OCI-LY3 (cell line): ENCODE measurements around the gene ASCC3.
"Not testable (repeated sequence)": the region's sequence is repeated elsewhere in the genome, so short reads cannot be mapped to it uniquely, and the experiment has no call there.

Experiments
- H2AFZ ChIP-seq: fragments of 200-600, 300-600 bp; shearing (Covaris generic); 2 replicates; pipeline ENCODE4 v1.6.0; 2014; ENCODE audit warnings: antibody characterized with exemption, low read depth, low read length
- H3K27ac ChIP-seq: fragments of 200-600, 300-600 bp; sonication (generic); 2 replicates; pipeline ENCODE4 v1.5.1; 2014; ENCODE audit warnings: mild to moderate bottlenecking, low read length, moderate library complexity, mixed read lengths
- H3K27me3 ChIP-seq: fragments of 200-600, 300-600 bp; sonication (generic); 2 replicates; pipeline ENCODE4 v1.6.1; 2014; ENCODE audit warnings: low read depth, low read length, mixed read lengths
- H3K36me3 ChIP-seq: fragments of 200-600, 300-600 bp; sonication (generic); replicated peaks from 2 replicates; pipeline ENCODE3; 2014; ENCODE audit warnings: low read depth, low read length, mixed read lengths
- H3K4me1 ChIP-seq: fragments of 300-600, 200-600 bp; sonication (generic); 2 replicates; pipeline ENCODE4 v1.6.1; 2014; ENCODE audit warnings: low read length, mixed read lengths
- H3K4me2 ChIP-seq: fragments of 200-600, 300-600 bp; sonication (generic); 2 replicates; pipeline ENCODE4 v1.6.1; 2014; ENCODE audit warnings: low read length, mixed read lengths
- H3K4me3 ChIP-seq: fragments of 300-600, 200-600 bp; sonication (generic); 2 replicates; pipeline ENCODE4 v1.5.1; 2014; ENCODE audit warnings: antibody characterized with exemption, mild to moderate bottlenecking, low read length, moderate library complexity
- H3K79me2 ChIP-seq: fragments of 300-600, 200-600 bp; shearing (Covaris generic); 2 replicates; pipeline ENCODE4 v1.6.1; 2014; ENCODE audit warnings: mild to moderate bottlenecking, low read length, mixed read lengths
- H3K9ac ChIP-seq: fragments of 300-600, 200-600 bp; shearing (Covaris generic); 2 replicates; pipeline ENCODE4 v1.6.0; 2014; ENCODE audit warnings: mild to moderate bottlenecking, low read length, moderate library complexity
- H3K9me3 ChIP-seq: fragments of 200-600, 300-600 bp; shearing (Covaris generic); 2 replicates; pipeline ENCODE4 v1.6.1; 2014; ENCODE audit warnings: low read length, mixed read lengths; ENCODE audit not compliant: insufficient read depth
- H4K20me1 ChIP-seq: fragments of 200-600, 300-600 bp; sonication (generic); 2 replicates; pipeline ENCODE4 v1.6.1; 2016; ENCODE audit warnings: low read length, mixed read lengths; ENCODE audit not compliant: insufficient read depth
- EZH2phosphoT487 ChIP-seq: fragments of 200-600 bp; shearing (Covaris generic); IDR thresholded peaks from 2 replicates; pipeline ENCODE4 v1.6.1; 2018; ENCODE audit warnings: antibody characterized with exemption, mixed run types, low read depth
- TF ChIP-seq, protein P1 (sequence below): fragments of 200-600, 300-600 bp; sonication (generic); IDR thresholded peaks from 2 replicates; pipeline ENCODE4 v1.5.1; 2014; ENCODE audit warnings: antibody characterized with exemption, low read length, low read depth

The ASCC3 gene

DNA sequence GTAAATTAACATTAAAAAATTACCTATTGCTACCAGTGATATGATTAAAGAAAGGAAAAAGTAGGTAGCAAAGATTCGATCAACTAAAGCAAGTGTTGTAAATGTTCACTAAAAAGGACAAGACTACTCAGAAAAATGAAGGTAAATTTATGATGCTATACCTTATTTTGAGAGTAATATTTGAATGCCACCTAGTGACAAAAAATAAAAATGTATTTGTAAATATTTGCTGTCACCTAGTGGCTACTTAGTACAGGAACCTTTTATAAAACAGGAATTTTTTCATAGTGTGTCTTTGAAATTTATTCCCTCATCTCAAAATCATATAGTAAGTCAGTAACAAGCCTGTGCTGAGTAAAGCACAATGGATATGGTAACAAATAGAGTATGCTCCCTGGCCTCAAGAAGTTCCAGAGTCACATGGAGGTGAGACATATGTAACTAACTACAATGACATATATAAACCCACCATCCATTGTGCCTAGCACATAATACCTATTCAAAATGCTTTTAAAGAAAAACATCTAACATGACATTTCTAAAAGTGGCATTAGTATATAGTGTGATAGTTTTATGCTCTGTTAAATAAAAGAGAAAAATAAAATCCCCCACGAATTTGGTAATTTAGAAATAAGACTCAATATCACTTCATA lies 223.3 kb downstream of the ASCC3 start:
- no peak for TF ChIP-seq EZH2phosphoT487
- TF ChIP-seq, protein P1, sequence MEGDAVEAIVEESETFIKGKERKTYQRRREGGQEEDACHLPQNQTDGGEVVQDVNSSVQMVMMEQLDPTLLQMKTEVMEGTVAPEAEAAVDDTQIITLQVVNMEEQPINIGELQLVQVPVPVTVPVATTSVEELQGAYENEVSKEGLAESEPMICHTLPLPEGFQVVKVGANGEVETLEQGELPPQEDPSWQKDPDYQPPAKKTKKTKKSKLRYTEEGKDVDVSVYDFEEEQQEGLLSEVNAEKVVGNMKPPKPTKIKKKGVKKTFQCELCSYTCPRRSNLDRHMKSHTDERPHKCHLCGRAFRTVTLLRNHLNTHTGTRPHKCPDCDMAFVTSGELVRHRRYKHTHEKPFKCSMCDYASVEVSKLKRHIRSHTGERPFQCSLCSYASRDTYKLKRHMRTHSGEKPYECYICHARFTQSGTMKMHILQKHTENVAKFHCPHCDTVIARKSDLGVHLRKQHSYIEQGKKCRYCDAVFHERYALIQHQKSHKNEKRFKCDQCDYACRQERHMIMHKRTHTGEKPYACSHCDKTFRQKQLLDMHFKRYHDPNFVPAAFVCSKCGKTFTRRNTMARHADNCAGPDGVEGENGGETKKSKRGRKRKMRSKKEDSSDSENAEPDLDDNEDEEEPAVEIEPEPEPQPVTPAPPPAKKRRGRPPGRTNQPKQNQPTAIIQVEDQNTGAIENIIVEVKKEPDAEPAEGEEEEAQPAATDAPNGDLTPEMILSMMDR: peak; percentile 70

DNA sequence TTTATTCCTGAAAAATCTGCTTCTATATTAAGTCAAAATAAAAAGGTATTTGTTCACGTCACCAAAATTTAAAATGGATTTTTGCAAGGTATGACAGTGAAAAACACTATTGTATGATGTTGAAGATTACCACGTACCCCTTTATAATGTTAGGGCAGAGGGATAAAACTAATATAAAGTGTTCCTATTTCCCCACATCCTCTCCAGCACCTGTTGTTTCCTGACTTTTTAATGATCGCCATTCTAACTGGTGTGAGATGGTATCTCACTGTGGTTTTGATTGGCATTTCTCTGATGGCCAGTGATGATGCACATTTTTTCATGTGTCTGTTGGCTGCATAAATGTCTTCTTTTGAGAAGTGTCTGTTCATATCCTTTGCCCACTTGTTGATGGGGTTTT lies 240.0 kb downstream of the ASCC3 start:
- H4K20me1 ChIP-seq, H3K9ac ChIP-seq, H2AFZ ChIP-seq, H3K27me3 ChIP-seq, H3K4me3 ChIP-seq, H3K4me2 ChIP-seq, H3K4me1 ChIP-seq, H3K9me3 ChIP-seq, H3K27ac ChIP-seq, H3K79me2 ChIP-seq: not testable (repeated sequence)
- H3K36me3 ChIP-seq: peaks cover 24% of the 10 kb centered on the region

More for the DNA sequence above, 223.3 kb downstream of the ASCC3 start:
- Histone ChIP-seq H3K4me3 (no peak overlapping the region), H3K4me1 (no peaks in the 10 kb centered on the region), H3K27me3 (no peaks in the 10 kb centered on the region), H3K9me3 (no peaks in the 10 kb centered on the region), H2AFZ (no peak overlapping the region), H3K9ac (no peak overlapping the region), H3K4me2 (no peak overlapping the region), H3K79me2 (no peaks in the 10 kb centered on the region), H4K20me1 (no peaks in the 10 kb centered on the region), H3K36me3 (peaks cover 3% of the 10 kb centered on the region), H3K27ac (no peak overlapping the region)

DNA sequence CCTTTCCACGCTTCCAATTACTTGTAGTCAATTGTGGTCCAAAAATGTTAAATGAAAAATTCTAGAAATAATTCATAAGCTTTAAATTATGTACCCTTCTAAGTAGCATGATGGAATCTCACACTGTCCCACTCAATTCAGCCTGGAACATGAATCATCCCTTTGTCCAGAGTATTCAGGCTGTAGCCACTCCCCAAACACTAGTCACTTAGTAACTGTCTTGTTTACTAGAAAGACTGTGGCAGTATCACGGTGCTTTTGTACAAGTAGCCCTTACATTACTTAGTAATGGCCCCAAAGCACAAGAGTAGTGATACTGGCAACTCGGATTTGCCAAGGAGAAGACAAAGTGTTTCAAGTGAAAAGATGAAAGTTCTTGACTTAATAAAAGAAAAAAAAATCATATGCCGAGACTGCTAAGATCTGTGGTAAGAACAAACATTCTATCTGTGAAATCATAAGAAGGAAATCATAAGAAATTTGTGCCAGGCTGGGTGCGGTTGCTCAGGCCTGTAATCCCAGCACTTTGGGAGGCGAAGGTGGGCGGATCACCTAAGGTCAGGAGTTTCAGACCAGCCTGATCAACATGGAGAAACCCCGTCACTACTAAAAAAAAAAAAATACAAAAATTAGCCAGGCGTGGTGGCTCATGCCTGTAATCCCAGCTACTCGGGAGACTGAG lies 247.9 kb downstream of the ASCC3 start:
- no peak for TF ChIP-seq EZH2phosphoT487
- TF ChIP-seq, protein P1: no peak

DNA sequence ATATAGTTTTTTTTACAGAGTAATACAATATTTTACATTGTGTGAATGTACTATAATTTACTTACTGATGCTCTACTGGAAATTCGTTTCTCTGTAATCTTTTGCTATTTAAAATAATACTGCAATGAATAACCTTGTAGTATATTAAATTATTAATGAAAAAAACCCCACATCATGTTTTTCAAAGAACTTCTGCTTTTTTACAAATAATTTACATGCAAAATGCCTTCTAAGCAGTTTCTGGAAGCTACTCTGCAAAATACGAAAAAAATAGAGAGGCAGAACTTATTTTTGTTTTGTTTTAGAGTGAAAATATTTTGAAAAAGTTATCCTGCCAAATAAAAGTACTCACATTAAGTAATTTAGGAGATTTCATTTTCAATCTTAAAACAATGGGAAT lies 250.6 kb downstream of the ASCC3 start:
- Histone ChIP-seq H3K27me3 (no peaks in the 10 kb centered on the region), H3K4me1 (peaks cover 11% of the 10 kb centered on the region), H3K79me2 (no peaks in the 10 kb centered on the region), H4K20me1 (no peaks in the 10 kb centered on the region), H2AFZ (no peak overlapping the region), H3K9me3 (no peaks in the 10 kb centered on the region), H3K36me3 (no peaks in the 10 kb centered on the region), H3K4me2 (peak overlapping the region; percentile 19), H3K27ac (no peak overlapping the region), H3K9ac (no peak overlapping the region), H3K4me3 (no peak overlapping the region)
- TF ChIP-seq EZH2phosphoT487: no peak
- TF ChIP-seq, protein P1: no peak

More for the DNA sequence above, 247.9 kb downstream of the ASCC3 start:
- H3K27ac ChIP-seq: no peak overlapping the region
- H3K27me3 ChIP-seq: no peaks in the 10 kb centered on the region
- no peak overlapping the region for H3K4me2 ChIP-seq
- no peaks in the 10 kb centered on the region for H3K79me2 ChIP-seq
- no peak overlapping the region for H2AFZ ChIP-seq
- H3K4me1 ChIP-seq: peaks cover 11% of the 10 kb centered on the region
- no peaks in the 10 kb centered on the region for H4K20me1 ChIP-seq
- no peak overlapping the region for H3K4me3 ChIP-seq
- H3K9ac ChIP-seq: no peak overlapping the region
- no peaks in the 10 kb centered on the region for H3K9me3 ChIP-seq
- H3K36me3 ChIP-seq: peaks cover 7% of the 10 kb centered on the region
